ENCODE results near the gene SOX15. TPM values are rescaled to one million over a fixed set of nuclear protein-coding genes. Genes with fewer than 3 reads are reported as not detected.

Gene SOX15
- total and polyA plus RNA-seq, 2 of the 13 experiments (the other 11 are each of a cell fraction or from before 2014, with no cell fraction given) = 0.07 to 0.18 TPM

DNA sequence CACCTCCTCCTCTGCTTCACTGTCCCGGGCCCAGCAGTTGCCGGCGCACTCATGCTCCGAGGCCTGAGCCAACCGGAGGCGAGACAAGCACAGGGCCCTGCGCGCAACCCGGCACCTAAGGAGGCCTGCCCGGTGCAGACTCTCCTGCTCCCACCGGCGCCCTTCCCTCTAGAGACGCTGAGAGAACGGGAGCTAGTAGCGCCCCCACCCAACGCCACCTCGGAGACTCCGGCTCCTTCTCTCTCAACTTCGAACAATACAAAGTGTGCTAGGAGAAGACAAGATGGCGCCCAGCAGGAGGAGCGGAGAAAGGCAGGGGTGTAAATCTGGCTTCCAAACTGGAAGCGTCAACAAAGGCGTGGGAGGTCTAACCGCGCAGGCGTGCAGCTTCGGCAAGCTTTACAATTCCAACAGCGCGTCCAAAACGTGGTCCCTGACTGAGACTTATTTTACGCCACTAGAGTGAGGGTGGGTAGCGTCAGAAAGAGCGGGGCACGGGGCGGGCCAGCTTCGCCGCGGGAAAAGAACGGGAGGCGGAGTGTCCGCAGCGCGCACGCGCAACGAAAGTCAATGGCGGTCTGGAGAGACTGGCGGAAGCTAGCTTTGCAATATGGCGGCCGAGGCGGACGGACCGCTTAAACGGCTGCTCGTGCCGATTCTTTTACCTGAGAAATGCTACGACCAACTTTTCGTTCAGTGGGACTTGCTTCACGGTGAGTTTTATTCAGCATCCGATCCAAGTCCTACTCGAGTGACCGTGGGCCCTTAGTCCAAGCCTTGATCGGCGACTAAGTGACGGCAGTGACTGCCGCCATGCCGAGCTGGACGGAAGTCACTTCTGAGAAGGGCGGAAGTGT lies 6.4 kb downstream of the SOX15 start, which contains the start of gene MPDU1 (continued):
- TF ChIP-seq, protein P1, sequence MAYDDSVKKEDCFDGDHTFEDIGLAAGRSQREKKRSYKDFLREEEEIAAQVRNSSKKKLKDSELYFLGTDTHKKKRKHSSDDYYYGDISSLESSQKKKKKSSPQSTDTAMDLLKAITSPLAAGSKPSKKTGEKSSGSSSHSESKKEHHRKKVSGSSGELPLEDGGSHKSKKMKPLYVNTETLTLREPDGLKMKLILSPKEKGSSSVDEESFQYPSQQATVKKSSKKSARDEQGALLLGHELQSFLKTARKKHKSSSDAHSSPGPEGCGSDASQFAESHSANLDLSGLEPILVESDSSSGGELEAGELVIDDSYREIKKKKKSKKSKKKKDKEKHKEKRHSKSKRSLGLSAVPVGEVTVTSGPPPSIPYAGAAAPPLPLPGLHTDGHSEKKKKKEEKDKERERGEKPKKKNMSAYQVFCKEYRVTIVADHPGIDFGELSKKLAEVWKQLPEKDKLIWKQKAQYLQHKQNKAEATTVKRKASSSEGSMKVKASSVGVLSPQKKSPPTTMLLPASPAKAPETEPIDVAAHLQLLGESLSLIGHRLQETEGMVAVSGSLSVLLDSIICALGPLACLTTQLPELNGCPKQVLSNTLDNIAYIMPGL (CRISPR knock-in tag; IDR thresholded peaks at IDR 0.05; ENCODE audit: borderline replicate concordance in 1 of 2, low read depth in 1 of 2) = peak; percentile 62 to 67; a peak in 2 of 4 replicates
- TF ChIP-seq ZNF263 (CRISPR knock-in tag; IDR thresholded peaks at IDR 0.05) (no peak; the same call in 1 of the 2 replicates), TBX2 (CRISPR knock-in tag; IDR thresholded peaks at IDR 0.05; ENCODE audit: borderline replicate concordance) (peak; percentile 75), PAF1 (CRISPR knock-in tag; IDR thresholded peaks at IDR 0.05) (no peak), NFIB (CRISPR knock-in tag; IDR thresholded peaks at IDR 0.05; ENCODE audit: borderline replicate concordance) (no peak), IKZF4 (CRISPR knock-in tag; IDR thresholded peaks at IDR 0.05; ENCODE audit: borderline replicate concordance, low read depth, not compliant biosample characterization) (peak; percentile 54), PAX8 (CRISPR knock-in tag; IDR thresholded peaks at IDR 0.05; ENCODE audit: borderline replicate concordance) (no peak), ZNF775 (CRISPR knock-in tag; IDR thresholded peaks at IDR 0.05; ENCODE audit: borderline replicate concordance) (no peak)
- TF ChIP-seq, protein P2, sequence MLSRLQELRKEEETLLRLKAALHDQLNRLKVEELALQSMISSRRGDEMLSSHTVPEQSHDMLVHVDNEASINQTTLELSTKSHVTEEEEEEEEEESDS (CRISPR knock-in tag; IDR thresholded peaks at IDR 0.05; ENCODE audit: borderline replicate concordance) = no peak
- TF ChIP-seq, protein P3, sequence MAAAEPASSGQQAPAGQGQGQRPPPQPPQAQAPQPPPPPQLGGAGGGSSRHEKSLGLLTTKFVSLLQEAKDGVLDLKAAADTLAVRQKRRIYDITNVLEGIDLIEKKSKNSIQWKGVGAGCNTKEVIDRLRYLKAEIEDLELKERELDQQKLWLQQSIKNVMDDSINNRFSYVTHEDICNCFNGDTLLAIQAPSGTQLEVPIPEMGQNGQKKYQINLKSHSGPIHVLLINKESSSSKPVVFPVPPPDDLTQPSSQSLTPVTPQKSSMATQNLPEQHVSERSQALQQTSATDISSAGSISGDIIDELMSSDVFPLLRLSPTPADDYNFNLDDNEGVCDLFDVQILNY (CRISPR knock-in tag; conservative IDR thresholded peaks at IDR 0.05) = peak; percentile 90; the same call in 1 of the 2 replicates
- TF ChIP-seq, protein P4, sequence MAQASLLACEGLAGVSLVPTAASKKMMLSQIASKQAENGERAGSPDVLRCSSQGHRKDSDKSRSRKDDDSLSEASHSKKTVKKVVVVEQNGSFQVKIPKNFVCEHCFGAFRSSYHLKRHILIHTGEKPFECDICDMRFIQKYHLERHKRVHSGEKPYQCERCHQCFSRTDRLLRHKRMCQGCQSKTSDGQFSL (CRISPR knock-in tag; IDR thresholded peaks at IDR 0.05) = peak; percentile 19; the same call in 1 of the 2 replicates
- TF ChIP-seq, protein P5, sequence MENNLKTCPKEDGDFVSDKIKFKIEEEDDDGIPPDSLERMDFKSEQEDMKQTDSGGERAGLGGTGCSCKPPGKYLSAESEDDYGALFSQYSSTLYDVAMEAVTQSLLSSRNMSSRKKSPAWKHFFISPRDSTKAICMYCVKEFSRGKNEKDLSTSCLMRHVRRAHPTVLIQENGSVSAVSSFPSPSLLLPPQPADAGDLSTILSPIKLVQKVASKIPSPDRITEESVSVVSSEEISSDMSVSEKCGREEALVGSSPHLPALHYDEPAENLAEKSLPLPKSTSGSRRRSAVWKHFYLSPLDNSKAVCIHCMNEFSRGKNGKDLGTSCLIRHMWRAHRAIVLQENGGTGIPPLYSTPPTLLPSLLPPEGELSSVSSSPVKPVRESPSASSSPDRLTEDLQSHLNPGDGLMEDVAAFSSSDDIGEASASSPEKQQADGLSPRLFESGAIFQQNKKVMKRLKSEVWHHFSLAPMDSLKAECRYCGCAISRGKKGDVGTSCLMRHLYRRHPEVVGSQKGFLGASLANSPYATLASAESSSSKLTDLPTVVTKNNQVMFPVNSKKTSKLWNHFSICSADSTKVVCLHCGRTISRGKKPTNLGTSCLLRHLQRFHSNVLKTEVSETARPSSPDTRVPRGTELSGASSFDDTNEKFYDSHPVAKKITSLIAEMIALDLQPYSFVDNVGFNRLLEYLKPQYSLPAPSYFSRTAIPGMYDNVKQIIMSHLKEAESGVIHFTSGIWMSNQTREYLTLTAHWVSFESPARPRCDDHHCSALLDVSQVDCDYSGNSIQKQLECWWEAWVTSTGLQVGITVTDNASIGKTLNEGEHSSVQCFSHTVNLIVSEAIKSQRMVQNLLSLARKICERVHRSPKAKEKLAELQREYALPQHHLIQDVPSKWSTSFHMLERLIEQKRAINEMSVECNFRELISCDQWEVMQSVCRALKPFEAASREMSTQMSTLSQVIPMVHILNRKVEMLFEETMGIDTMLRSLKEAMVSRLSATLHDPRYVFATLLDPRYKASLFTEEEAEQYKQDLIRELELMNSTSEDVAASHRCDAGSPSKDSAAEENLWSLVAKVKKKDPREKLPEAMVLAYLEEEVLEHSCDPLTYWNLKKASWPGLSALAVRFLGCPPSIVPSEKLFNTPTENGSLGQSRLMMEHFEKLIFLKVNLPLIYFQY (CRISPR knock-in tag; IDR thresholded peaks at IDR 0.05; ENCODE audit: borderline replicate concordance) = no peak; the same call in 1 of the 2 replicates
- TF ChIP-seq, protein P6, sequence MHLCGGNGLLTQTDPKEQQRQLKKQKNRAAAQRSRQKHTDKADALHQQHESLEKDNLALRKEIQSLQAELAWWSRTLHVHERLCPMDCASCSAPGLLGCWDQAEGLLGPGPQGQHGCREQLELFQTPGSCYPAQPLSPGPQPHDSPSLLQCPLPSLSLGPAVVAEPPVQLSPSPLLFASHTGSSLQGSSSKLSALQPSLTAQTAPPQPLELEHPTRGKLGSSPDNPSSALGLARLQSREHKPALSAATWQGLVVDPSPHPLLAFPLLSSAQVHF (CRISPR knock-in tag; IDR thresholded peaks at IDR 0.05) = no peak
- TF ChIP-seq, protein P7, sequence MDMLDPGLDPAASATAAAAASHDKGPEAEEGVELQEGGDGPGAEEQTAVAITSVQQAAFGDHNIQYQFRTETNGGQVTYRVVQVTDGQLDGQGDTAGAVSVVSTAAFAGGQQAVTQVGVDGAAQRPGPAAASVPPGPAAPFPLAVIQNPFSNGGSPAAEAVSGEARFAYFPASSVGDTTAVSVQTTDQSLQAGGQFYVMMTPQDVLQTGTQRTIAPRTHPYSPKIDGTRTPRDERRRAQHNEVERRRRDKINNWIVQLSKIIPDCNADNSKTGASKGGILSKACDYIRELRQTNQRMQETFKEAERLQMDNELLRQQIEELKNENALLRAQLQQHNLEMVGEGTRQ (IDR thresholded peaks at IDR 0.05; ENCODE audit: low read depth, low read length) = no peak
- TF ChIP-seq, protein P7 (CRISPR knock-in tag; IDR thresholded peaks at IDR 0.05; ENCODE audit: borderline replicate concordance) = no peak

Data from HepG2 (cell line).